ENCODE measurements around the gene COX19.

GRCh38 chr7:925601-926000 is 49.7 kb downstream of the COX19 start:
- TF ChIP-seq CTCF (IDR thresholded peaks at IDR 0.05; ENCODE audit: low read depth, low read length) (no peak), EZH2phosphoT487 (IDR thresholded peaks at IDR 0.05; ENCODE audit: low read depth) (no peak)

Data from OCI-LY3 (cell line).